Natural killer cell (primary cell): ENCODE results near the gene PRDM16. TPM values are rescaled to one million over a fixed set of nuclear protein-coding genes. Genes with fewer than 3 reads are reported as not detected.

ENCODE experiments used
- ATAC-seq, 3 donors: fragments of 150-1000 bp in 2 of 3; fragments of 200-7000 bp in 1 of 3; cut with Tn5 transposase; 1 replicate in 1 of 3; 2 replicates in 2 of 3; pipeline ENCODE4 v1.10.0; 2021; ENCODE audit warnings: mild to moderate bottlenecking in 2 of 3, moderate library complexity in 2 of 3
- DNase-seq, 2 donors: peaks; one replicate each; pipeline versions ENCODE4 v3.0.0 to v3.0.0-alpha.2; 2013 to 2021; ENCODE audit warnings: mixed read lengths in 1 of 2
- H3K27ac ChIP-seq: one replicate; pipeline ENCODE4 v1.5.1; 2013; ENCODE audit warnings: mild to moderate bottlenecking, low read length
- H3K27me3 ChIP-seq: one replicate; pipeline ENCODE4 v1.6.1; 2013; ENCODE audit warnings: low read length; ENCODE audit not compliant: control insufficient read depth, insufficient read depth
- H3K36me3 ChIP-seq: one replicate; pipeline ENCODE4 v1.6.1; 2013; ENCODE audit warnings: low read length; ENCODE audit not compliant: control insufficient read depth, insufficient read depth
- H3K4me1 ChIP-seq: one replicate; pipeline ENCODE4 v1.6.1; 2013; ENCODE audit warnings: low read length; ENCODE audit not compliant: control insufficient read depth, insufficient read depth
- H3K4me3 ChIP-seq: one replicate; pipeline ENCODE4 v1.5.1; 2013; ENCODE audit warnings: low read length
- H3K9me3 ChIP-seq: one replicate; pipeline ENCODE4 v1.6.1; 2013; ENCODE audit warnings: low read length; ENCODE audit not compliant: control insufficient read depth, insufficient read depth
- H3K27ac Mint-ChIP-seq, 2 donors: one replicate each; pipeline ENCODE4 v1.8.0; 2022; ENCODE audit warnings: mild to moderate bottlenecking in 2 of 2, mixed read lengths in 2 of 2, moderate library complexity in 1 of 2
- H3K27me3 Mint-ChIP-seq, 2 donors: one replicate each; pipeline ENCODE4 v1.8.0; 2022; ENCODE audit warnings: low read depth in 2 of 2, mixed read lengths in 2 of 2
- H3K36me3 Mint-ChIP-seq: one replicate; pipeline ENCODE4 v1.8.0; 2022; ENCODE audit warnings: mixed read lengths
- H3K4me1 Mint-ChIP-seq, 2 donors: one replicate each; pipeline ENCODE4 v1.8.0; 2022; ENCODE audit warnings: mixed read lengths in 2 of 2
- H3K4me3 Mint-ChIP-seq: one replicate; pipeline ENCODE4 v1.8.0; 2022; ENCODE audit warnings: mild to moderate bottlenecking, moderate library complexity, mixed read lengths
- H3K9me3 Mint-ChIP-seq, 2 donors: one replicate each; pipeline ENCODE4 v1.8.0; 2022; ENCODE audit warnings: mixed read lengths in 2 of 2
- whole genome bisulfite sequencing: methylation state at CpG from one replicate; pipeline ENCODE4 v1.1.7; 2013; ENCODE audit warnings: missing lambda C conversion rate; ENCODE audit not compliant: insufficient coverage; 5-methylcytosine and 5-hydroxymethylcytosine counted together
- intact Hi-C: fragments of 100-400 bp; cut with micrococcal nuclease; formaldehyde crosslinking; loops from one replicate; pipeline ENCODE4 v1.14.2; 2022
- total RNA-seq, 4 donors: library from RNA; stranded (reverse); fragments of 120-200 nt in 1 of 4; gene quantifications; one replicate each; pipeline versions ENCODE4 v1.2.3 to v1.2.4, GENCODE V29; 2013 to 2022
- TF ChIP-seq, protein P1 (sequence below): fragments of 200-600 bp; IDR thresholded peaks from one replicate; pipeline ENCODE4 v1.8.0; 2022; ENCODE audit warnings: antibody characterized with exemption

Gene PRDM16
- total RNA-seq, 3 donors from 2014 or later (not counting 1 experiment from before 2014, with no cell fraction given), result 0.25 to 0.64 TPM; not detected in 1

- TF ChIP-seq, protein P1, sequence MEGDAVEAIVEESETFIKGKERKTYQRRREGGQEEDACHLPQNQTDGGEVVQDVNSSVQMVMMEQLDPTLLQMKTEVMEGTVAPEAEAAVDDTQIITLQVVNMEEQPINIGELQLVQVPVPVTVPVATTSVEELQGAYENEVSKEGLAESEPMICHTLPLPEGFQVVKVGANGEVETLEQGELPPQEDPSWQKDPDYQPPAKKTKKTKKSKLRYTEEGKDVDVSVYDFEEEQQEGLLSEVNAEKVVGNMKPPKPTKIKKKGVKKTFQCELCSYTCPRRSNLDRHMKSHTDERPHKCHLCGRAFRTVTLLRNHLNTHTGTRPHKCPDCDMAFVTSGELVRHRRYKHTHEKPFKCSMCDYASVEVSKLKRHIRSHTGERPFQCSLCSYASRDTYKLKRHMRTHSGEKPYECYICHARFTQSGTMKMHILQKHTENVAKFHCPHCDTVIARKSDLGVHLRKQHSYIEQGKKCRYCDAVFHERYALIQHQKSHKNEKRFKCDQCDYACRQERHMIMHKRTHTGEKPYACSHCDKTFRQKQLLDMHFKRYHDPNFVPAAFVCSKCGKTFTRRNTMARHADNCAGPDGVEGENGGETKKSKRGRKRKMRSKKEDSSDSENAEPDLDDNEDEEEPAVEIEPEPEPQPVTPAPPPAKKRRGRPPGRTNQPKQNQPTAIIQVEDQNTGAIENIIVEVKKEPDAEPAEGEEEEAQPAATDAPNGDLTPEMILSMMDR, result no peak
- DNase-seq, result no peak
- ATAC-seq, result no peak
- H3K36me3 Mint-ChIP-seq, result no peaks in the 10 kb centered on the region
- Histone ChIP-seq H3K9me3 (no peaks in the 10 kb centered on the region), H3K27me3 (no peaks in the 10 kb centered on the region), H3K27ac (no peak overlapping the region), H3K4me1 (no peaks in the 10 kb centered on the region), H3K4me3 (no peak overlapping the region), H3K36me3 (no peaks in the 10 kb centered on the region)
- WGBS, result 61% methylated on average over 4 of the region's 4 CpGs
- H3K9me3 Mint-ChIP-seq, result peaks cover 0 to 4% of the 10 kb centered on the region in 2 donors
- peaks cover 0 to 3% of the 10 kb centered on the region in 2 donors for H3K27me3 Mint-ChIP-seq
- intact Hi-C loops, result no loop called here
- H3K4me3 Mint-ChIP-seq, result no peak overlapping the region
- no peaks in the 10 kb centered on the region for H3K4me1 Mint-ChIP-seq
- no peak overlapping the region for H3K27ac Mint-ChIP-seq
These were observed 269.7 kb downstream of the PRDM16 start for GRCh38 chr1:3338725-3339070.

- peaks cover 8% of the 10 kb centered on the region for H3K9me3 ChIP-seq
- no peaks in the 10 kb centered on the region for H3K27me3 ChIP-seq
- ATAC-seq, result no peak
- DNase-seq, result no peak
- intact Hi-C loops, result no loop called here
- no peak overlapping the region for H3K4me3 ChIP-seq
- H3K4me1 ChIP-seq, result no peaks in the 10 kb centered on the region
- TF ChIP-seq, protein P1, result no peak
- Mint-ChIP-seq H3K27ac (no peak overlapping the region), H3K27me3 (peaks cover 0 to 8% of the 10 kb centered on the region in 2 donors), H3K9me3 (peaks cover 4 to 5% of the 10 kb centered on the region in 2 donors), H3K4me3 (no peak overlapping the region), H3K4me1 (no peaks in the 10 kb centered on the region), H3K36me3 (peaks cover 10% of the 10 kb centered on the region)
- H3K27ac ChIP-seq, result no peak overlapping the region
- WGBS, result 93% methylated on average over 12 of the region's 12 CpGs
- H3K36me3 ChIP-seq, result no peaks in the 10 kb centered on the region
These were observed 270.9 kb downstream of the PRDM16 start for GRCh38 chr1:3339856-3340255.

GRCh38 chr1:3340548-3341235 lies 271.7 kb downstream of the PRDM16 start:
- Mint-ChIP-seq H3K4me1 (no peaks in the 10 kb centered on the region), H3K36me3 (peaks cover 11% of the 10 kb centered on the region), H3K27me3 (peaks cover 0 to 8% of the 10 kb centered on the region in 2 donors), H3K4me3 (no peak overlapping the region), H3K9me3 (peaks cover 4 to 5% of the 10 kb centered on the region in 2 donors), H3K27ac (no peak overlapping the region)
- WGBS, result 84% methylated on average over 17 of the region's 17 CpGs
- Histone ChIP-seq H3K4me1 (no peaks in the 10 kb centered on the region), H3K4me3 (no peak overlapping the region), H3K27ac (no peak overlapping the region), H3K27me3 (no peaks in the 10 kb centered on the region), H3K9me3 (peaks cover 11% of the 10 kb centered on the region), H3K36me3 (no peaks in the 10 kb centered on the region)
- TF ChIP-seq, protein P1, result no peak
- no peak for DNase-seq
- intact Hi-C loops, result no loop called here
- no peak for ATAC-seq
